Activated CD8-positive, alpha-beta T cell treated with anti-CD3 and anti-CD28 coated beads, Interleukin-2, amount 10 ng/mL, durations not matched to agents 7 days and 5 days (primary cell): ENCODE results near the gene SP140. TPM values are rescaled to one million over a fixed set of nuclear protein-coding genes. Genes with fewer than 3 reads are reported as not detected.

Experiments
- ATAC-seq: fragments of 150-1000 bp; cut with Tn5 transposase; one replicate; pipeline ENCODE4 v1.10.0; 2021; ENCODE audit warnings: moderate library complexity
- CTCF ChIA-PET: fragments of 350-600 bp; sonication (Branson Sonifier 250); formaldehyde crosslinking; loops from one replicate; lab custom pipeline; 2021; ENCODE audit warnings: antibody characterized with exemption; lab: Charles Lee
- POLR2A ChIA-PET: fragments of 350-600 bp; sonication (Branson Sonifier 250); formaldehyde crosslinking; loops from one replicate; lab custom pipeline; 2021; ENCODE audit warnings: antibody characterized with exemption; lab: Charles Lee
- DNase-seq: peaks from one replicate; pipeline ENCODE4 v3.0.0-alpha.2; 2020
- H3K27ac Mint-ChIP-seq: one replicate; pipeline ENCODE4 v1.8.0; 2021; ENCODE audit warnings: mild to moderate bottlenecking, mixed read lengths
- H3K27me3 Mint-ChIP-seq: one replicate; pipeline ENCODE4 v1.8.0; 2021; ENCODE audit warnings: low read depth, mixed read lengths
- H3K36me3 Mint-ChIP-seq: one replicate; pipeline ENCODE4 v1.8.0; 2021; ENCODE audit warnings: low read depth, mixed read lengths
- H3K4me1 Mint-ChIP-seq: one replicate; pipeline ENCODE4 v1.8.0; 2021; ENCODE audit warnings: low read depth, mixed read lengths
- H3K4me3 Mint-ChIP-seq: one replicate; pipeline ENCODE4 v1.8.0; 2021; ENCODE audit warnings: mild to moderate bottlenecking, mixed read lengths
- H3K9me3 Mint-ChIP-seq: one replicate; pipeline ENCODE4 v1.8.0; 2022; ENCODE audit warnings: mixed read lengths; ENCODE audit not compliant: insufficient read depth
- total RNA-seq, 2 experiments: library from RNA; stranded (reverse); gene quantifications; one replicate each; pipeline ENCODE4 v1.2.3, GENCODE V29; 2021

The SP140 gene
- total RNA-seq, result 10 to 100 TPM; 57.5 to 58.3 TPM

DNA sequence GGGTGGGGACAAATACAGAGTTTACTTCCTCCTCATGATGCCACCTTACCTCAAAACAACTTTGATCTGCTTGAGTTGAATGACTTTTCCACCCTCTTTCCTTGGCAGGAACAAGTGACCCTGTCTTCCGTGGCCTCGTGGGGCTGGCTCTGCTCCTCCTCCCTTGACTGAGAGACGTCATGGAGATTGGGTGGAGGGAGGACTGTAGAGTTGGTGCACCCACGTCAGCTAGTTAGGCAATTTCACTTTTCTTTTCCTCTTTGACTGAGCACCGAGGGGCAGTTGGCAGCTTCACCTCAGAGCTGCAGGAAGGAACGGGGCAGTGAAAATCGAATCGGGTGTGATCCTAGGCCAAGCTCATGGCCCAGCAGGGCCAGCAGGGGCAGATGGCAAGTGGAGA is at the start of gene SP140:
SP140 (plus strand) TSS at position 251 of the 400 bp plus-strand sequence; CDS start at position 360, 109 bp downstream.
- ChIA-PET POLR2A (interaction anchor here (0.6 to 2.8 kb wide), 15 partner anchors 10 to 1736 kb away, joined by 3 to 10 read pairs (median 5); partner anchors contain the start of genes DIS3L2 and SP140L), CTCF (interaction anchor here (0.6 to 1.1 kb wide), 2 partner anchors 25 to 30 kb away, joined by 3 to 4 read pairs; no protein-coding TSS in a partner anchor)
- no peaks in the 10 kb centered on the region for H3K27me3 Mint-ChIP-seq

DNA sequence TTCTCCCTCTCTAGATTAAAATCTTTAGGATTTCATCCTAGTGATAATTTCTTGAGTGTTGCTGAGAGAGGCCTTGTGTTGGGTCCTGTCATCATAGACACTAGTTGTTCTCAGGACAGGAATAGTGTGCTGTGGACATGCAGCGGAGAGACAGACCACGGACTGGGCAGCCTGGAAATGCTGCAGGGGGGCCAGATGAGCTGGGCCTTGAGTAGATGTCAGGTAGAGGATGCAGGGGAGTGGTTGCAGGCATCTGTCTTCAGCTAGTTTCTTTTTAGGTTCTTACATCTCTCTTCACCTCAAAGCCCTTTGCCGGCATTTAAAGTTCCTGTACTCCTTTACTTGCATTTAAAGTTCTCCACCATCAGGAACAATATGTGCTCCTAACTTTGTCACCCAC is 48.5 kb upstream of the SP140 start:
- ChIA-PET CTCF (interaction anchor here (1.1 kb wide), 1 partner anchor 110 kb away, joined by 3 read pairs; no protein-coding TSS in a partner anchor), POLR2A (no interaction called here)

More for the DNA sequence above, at the start of gene SP140:
- Mint-ChIP-seq H3K4me1 (peaks cover 79% of the 10 kb centered on the region), H3K9me3 (peaks cover 8% of the 10 kb centered on the region), H3K4me3 (peak within 1 kb of the TSS; percentile 80), H3K27ac (peak within 1 kb of the TSS; percentile 90), H3K36me3 (peaks cover 32% of the 10 kb centered on the region)
- ATAC-seq, result peak; percentile 89
- DNase-seq, result peak; percentile 85

GRCh38 chr2:230178546-230179485 is 46.7 kb upstream of the SP140 start:
- H3K4me3 Mint-ChIP-seq, result no peak overlapping the region
- H3K4me1 Mint-ChIP-seq, result peaks cover 2% of the 10 kb centered on the region
- ChIA-PET POLR2A (no interaction called here), CTCF (no interaction called here)
- peak overlapping the region; percentile 44 for H3K27ac Mint-ChIP-seq
- ATAC-seq (no peak), DNase-seq (no peak)
- H3K36me3 Mint-ChIP-seq, result peaks cover 84% of the 10 kb centered on the region
- H3K27me3 Mint-ChIP-seq, result no peaks in the 10 kb centered on the region
- no peaks in the 10 kb centered on the region for H3K9me3 Mint-ChIP-seq

More for the DNA sequence above, 48.5 kb upstream of the SP140 start:
- Mint-ChIP-seq H3K9me3 (no peaks in the 10 kb centered on the region), H3K4me3 (no peak overlapping the region), H3K36me3 (peaks cover 84% of the 10 kb centered on the region), H3K27me3 (no peaks in the 10 kb centered on the region), H3K27ac (peak overlapping the region; percentile 2), H3K4me1 (peaks cover 2% of the 10 kb centered on the region)
- DNase-seq (no peak), ATAC-seq (no peak)

DNA sequence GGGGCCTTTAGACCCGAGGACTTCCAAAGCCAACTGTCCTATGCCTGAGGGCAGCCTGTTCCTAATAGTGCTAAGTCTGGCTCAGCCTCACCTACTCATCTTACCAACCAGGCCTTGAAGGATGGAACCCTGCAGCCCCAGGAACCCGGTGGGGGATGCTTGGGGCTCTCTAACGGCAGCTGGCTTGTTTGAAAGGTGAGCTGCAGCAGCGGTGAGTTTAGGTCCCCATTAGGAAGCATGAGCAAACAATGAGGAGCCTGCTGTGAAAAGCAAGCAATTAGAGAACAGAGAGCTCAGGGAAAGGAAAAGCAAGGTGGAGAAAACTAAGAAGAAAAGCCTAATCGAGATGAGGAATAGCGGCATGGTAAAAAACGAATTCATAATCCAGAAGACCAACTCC is 45.6 kb upstream of the SP140 start:
- CTCF ChIA-PET, result no interaction called here
- H3K9me3 Mint-ChIP-seq, result no peaks in the 10 kb centered on the region
- H3K27ac Mint-ChIP-seq, result no peak overlapping the region
- H3K4me3 Mint-ChIP-seq, result no peak overlapping the region
- no peaks in the 10 kb centered on the region for H3K27me3 Mint-ChIP-seq
- POLR2A ChIA-PET, result no interaction called here
- ATAC-seq, result no peak
- DNase-seq, result no peak
- H3K36me3 Mint-ChIP-seq, result peaks cover 86% of the 10 kb centered on the region
- peaks cover 2% of the 10 kb centered on the region for H3K4me1 Mint-ChIP-seq

DNA sequence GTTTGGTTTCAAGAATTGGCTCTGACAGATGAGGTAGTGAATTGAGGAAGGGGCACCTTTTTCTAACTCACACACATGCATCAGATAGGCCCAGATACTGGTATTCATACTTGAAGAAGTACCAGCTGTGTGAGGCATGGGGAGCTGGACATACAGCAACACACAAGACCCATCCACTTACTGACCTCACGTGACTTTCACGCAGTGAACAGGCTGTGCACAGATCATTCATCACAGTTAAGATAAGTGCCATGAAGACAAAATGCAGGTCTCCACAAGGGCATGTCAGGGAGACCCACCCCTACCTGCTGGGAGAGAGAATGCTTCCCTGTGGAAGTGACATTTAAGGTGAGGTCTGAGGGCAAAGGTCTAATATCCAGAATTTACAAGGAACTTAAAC is 44.3 kb upstream of the SP140 start:
- H3K4me3 Mint-ChIP-seq, result no peak overlapping the region
- POLR2A ChIA-PET, result no interaction called here
- ATAC-seq (no peak), DNase-seq (no peak)
- H3K4me1 Mint-ChIP-seq, result peaks cover 2% of the 10 kb centered on the region
- H3K36me3 Mint-ChIP-seq, result peaks cover 86% of the 10 kb centered on the region
- no peaks in the 10 kb centered on the region for H3K27me3 Mint-ChIP-seq
- CTCF ChIA-PET, result no interaction called here
- no peak overlapping the region for H3K27ac Mint-ChIP-seq
- no peaks in the 10 kb centered on the region for H3K9me3 Mint-ChIP-seq

- peaks cover 5% of the 10 kb centered on the region for H3K9me3 Mint-ChIP-seq
- no peaks in the 10 kb centered on the region for H3K27me3 Mint-ChIP-seq
- H3K27ac Mint-ChIP-seq, result no peak overlapping the region
- POLR2A ChIA-PET, result no interaction called here
- H3K4me1 Mint-ChIP-seq, result peaks cover 2% of the 10 kb centered on the region
- H3K36me3 Mint-ChIP-seq, result peaks cover 85% of the 10 kb centered on the region
- no peak overlapping the region for H3K4me3 Mint-ChIP-seq
- CTCF ChIA-PET, result no interaction called here
- ATAC-seq, result no peak
- DNase-seq, result no peak
These were observed 40.6 kb upstream of the SP140 start for GRCh38 chr2:230184727-230185578.

DNA sequence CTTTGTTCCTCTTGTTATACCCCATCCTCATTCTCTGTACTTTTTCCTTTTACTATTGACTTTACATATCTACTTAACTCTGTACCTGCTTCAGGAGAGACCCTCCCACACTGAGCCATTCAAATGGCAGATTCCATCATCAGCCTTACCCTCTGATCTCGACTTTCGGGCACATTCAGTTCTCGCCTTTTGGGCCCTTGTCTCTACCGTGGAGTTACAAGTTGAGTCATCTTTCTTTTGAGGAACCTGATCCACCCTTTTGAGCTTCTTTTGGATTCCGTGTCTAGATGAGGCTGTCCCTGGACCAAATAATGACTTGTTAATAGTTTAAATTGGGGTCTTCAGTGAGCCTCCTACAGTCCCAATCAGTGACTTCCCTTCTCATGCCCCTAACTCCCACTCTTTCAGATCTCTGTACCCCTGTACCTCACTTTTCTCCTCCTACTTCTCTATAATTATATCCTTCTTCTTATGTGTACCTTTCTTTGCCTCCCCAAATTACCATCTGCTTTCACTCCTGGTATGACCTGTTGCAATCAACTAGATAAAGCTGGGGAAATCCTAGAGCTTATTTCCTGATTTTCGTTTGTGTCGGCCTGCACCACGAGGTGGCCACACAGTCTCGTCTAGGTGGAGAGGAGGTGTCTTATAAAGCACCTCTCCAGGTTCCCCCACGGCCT is 23.0 kb upstream of the SP140 start:
- H3K4me3 Mint-ChIP-seq, result no peak overlapping the region
- H3K27me3 Mint-ChIP-seq, result no peaks in the 10 kb centered on the region
- H3K9me3 Mint-ChIP-seq, result no peaks in the 10 kb centered on the region
- DNase-seq (no peak), ATAC-seq (no peak)
- ChIA-PET CTCF (no interaction called here), POLR2A (no interaction called here)
- H3K27ac Mint-ChIP-seq, result peak overlapping the region; percentile 35
- peaks cover 5% of the 10 kb centered on the region for H3K4me1 Mint-ChIP-seq
- H3K36me3 Mint-ChIP-seq, result peaks cover 77% of the 10 kb centered on the region

GRCh38 chr2:230203110-230203676 is 22.3 kb upstream of the SP140 start:
- ChIA-PET POLR2A (interaction anchor here (0.7 kb wide), 1 partner anchor 12 kb away, joined by 3 read pairs; no protein-coding TSS in a partner anchor), CTCF (interaction anchor here (0.8 kb wide), 1 partner anchor 42 kb away, joined by 3 read pairs; no protein-coding TSS in a partner anchor)
- no peak for ATAC-seq
- no peaks in the 10 kb centered on the region for H3K27me3 Mint-ChIP-seq
- peak overlapping the region; percentile 35 for H3K27ac Mint-ChIP-seq
- no peak for DNase-seq
- H3K4me3 Mint-ChIP-seq, result no peak overlapping the region
- H3K9me3 Mint-ChIP-seq, result no peaks in the 10 kb centered on the region
- H3K36me3 Mint-ChIP-seq, result peaks cover 71% of the 10 kb centered on the region
- peaks cover 5% of the 10 kb centered on the region for H3K4me1 Mint-ChIP-seq

- no peak for DNase-seq
- Mint-ChIP-seq H3K27ac (peak overlapping the region; percentile 20), H3K36me3 (peaks cover 54% of the 10 kb centered on the region), H3K4me1 (peaks cover 5% of the 10 kb centered on the region), H3K9me3 (no peaks in the 10 kb centered on the region), H3K27me3 (no peaks in the 10 kb centered on the region), H3K4me3 (no peak overlapping the region)
- ChIA-PET CTCF (interaction anchor here (1.0 to 2.0 kb wide), 2 partner anchors 12 to 92 kb away, joined by 3 to 4 read pairs; no protein-coding TSS in a partner anchor), POLR2A (no interaction called here)
- no peak for ATAC-seq
These were observed 20.5 kb upstream of the SP140 start for GRCh38 chr2:230205034-230205433.

GRCh38 chr2:230205721-230206120 is 19.8 kb upstream of the SP140 start:
- no peaks in the 10 kb centered on the region for H3K9me3 Mint-ChIP-seq
- no peak for DNase-seq
- peaks cover 5% of the 10 kb centered on the region for H3K4me1 Mint-ChIP-seq
- no peaks in the 10 kb centered on the region for H3K27me3 Mint-ChIP-seq
- ATAC-seq, result no peak
- H3K4me3 Mint-ChIP-seq, result no peak overlapping the region
- CTCF ChIA-PET, result interaction anchor here (1.0 to 2.0 kb wide), 2 partner anchors 13 to 91 kb away, joined by 3 to 4 read pairs; no protein-coding TSS in a partner anchor
- peaks cover 47% of the 10 kb centered on the region for H3K36me3 Mint-ChIP-seq
- POLR2A ChIA-PET, result interaction anchor here (1.0 to 2.1 kb wide), 4 partner anchors 13 to 211 kb away, joined by 3 to 10 read pairs (median 4); partner anchors contain the start of genes SP100, SP110 and SP140
- peak overlapping the region; percentile 20 for H3K27ac Mint-ChIP-seq
